H9 (cell line): ENCODE data around the gene CCNL1. TPM values are rescaled to one million over a fixed set of nuclear protein-coding genes. Genes with fewer than 3 reads are reported as not detected.

Experiments
- DNase-seq: peaks from one replicate; pipeline ENCODE4 v3.0.0-alpha.2; 2017
- H2AFZ ChIP-seq: one replicate; pipeline ENCODE4 v1.6.1; 2013; ENCODE audit warnings: mild to moderate bottlenecking, low read length, control low read depth, moderate library complexity
- H2AK5ac ChIP-seq: 2 replicates; pipeline ENCODE4 v1.6.1; 2013; ENCODE audit warnings: low read length, control low read depth, mixed read lengths; ENCODE audit not compliant: insufficient read length
- H2BK120ac ChIP-seq: one replicate; pipeline ENCODE4 v1.6.1; 2013; ENCODE audit warnings: low read depth, mild to moderate bottlenecking, low read length, control low read depth, inconsistent platforms; ENCODE audit not compliant: poor library complexity, severe bottlenecking
- H2BK12ac ChIP-seq: 2 replicates; pipeline ENCODE4 v1.6.1; 2013; ENCODE audit warnings: low read length, control low read depth, mixed read lengths, low read depth; ENCODE audit not compliant: insufficient read length
- H2BK15ac ChIP-seq: 2 replicates; pipeline ENCODE4 v1.6.1; 2013; ENCODE audit warnings: low read depth, low read length, control low read depth
- H2BK20ac ChIP-seq: one replicate; pipeline ENCODE4 v1.6.1; 2013; ENCODE audit warnings: low read depth, mild to moderate bottlenecking, low read length, control low read depth, inconsistent platforms; ENCODE audit not compliant: poor library complexity, severe bottlenecking
- H2BK5ac ChIP-seq: 2 replicates; pipeline ENCODE4 v1.6.1; 2013; ENCODE audit warnings: low read length, control low read depth, mixed read lengths; ENCODE audit not compliant: insufficient read length
- H3K14ac ChIP-seq: 2 replicates; pipeline ENCODE4 v1.6.1; 2013; ENCODE audit warnings: low read length, control low read depth; ENCODE audit not compliant: insufficient read depth
- H3K18ac ChIP-seq: 2 replicates; pipeline ENCODE4 v1.6.1; 2013; ENCODE audit warnings: low read depth, mild to moderate bottlenecking, mixed read lengths, low read length, control low read depth; ENCODE audit not compliant: insufficient read length
- H3K23ac ChIP-seq: 2 replicates; pipeline ENCODE4 v1.6.1; 2013; ENCODE audit warnings: low read length, control low read depth, mixed read lengths, low read depth; ENCODE audit not compliant: insufficient read length
- H3K23me2 ChIP-seq: 2 replicates; pipeline ENCODE4 v1.6.1; 2013; ENCODE audit warnings: low read depth, mild to moderate bottlenecking, mixed read lengths, low read length, control low read depth; ENCODE audit not compliant: insufficient read length, poor library complexity, severe bottlenecking
- H3K27ac ChIP-seq: 2 replicates; pipeline ENCODE4 v1.5.1; 2013; ENCODE audit warnings: low read length, control low read depth, mixed read lengths, low read depth; ENCODE audit not compliant: insufficient read length
- H3K27me3 ChIP-seq: 2 replicates; pipeline ENCODE4 v1.6.1; 2013; ENCODE audit warnings: low read length, control low read depth, inconsistent platforms; ENCODE audit not compliant: insufficient read depth
- H3K4ac ChIP-seq: 2 replicates; pipeline ENCODE4 v1.6.1; 2013; ENCODE audit warnings: low read depth, mild to moderate bottlenecking, control low read depth, inconsistent platforms, low read length, moderate library complexity
- H3K4me1 ChIP-seq: 2 replicates; pipeline ENCODE4 v1.6.1; 2013; ENCODE audit warnings: low read length, control low read depth, inconsistent platforms; ENCODE audit not compliant: insufficient read depth
- H3K4me2 ChIP-seq: 2 replicates; pipeline ENCODE4 v1.6.1; 2013; ENCODE audit warnings: low read length, control low read depth, mixed read lengths; ENCODE audit not compliant: insufficient read length, insufficient read depth
- H3K56ac ChIP-seq: 2 replicates; pipeline ENCODE4 v1.6.1; 2013; ENCODE audit warnings: low read depth, mild to moderate bottlenecking, mixed read lengths, low read length, control low read depth; ENCODE audit not compliant: insufficient read length
- H3K79me1 ChIP-seq: 2 replicates; pipeline ENCODE4 v1.6.1; 2013; ENCODE audit warnings: low read depth, mild to moderate bottlenecking, moderate library complexity, low read length, control low read depth, inconsistent platforms; ENCODE audit not compliant: insufficient read depth, poor library complexity, severe bottlenecking
- H3K79me2 ChIP-seq: 2 replicates; pipeline ENCODE4 v1.6.1; 2013; ENCODE audit warnings: low read length, control low read depth, inconsistent platforms; ENCODE audit not compliant: insufficient read depth
- H3K9ac ChIP-seq: 2 replicates; pipeline ENCODE4 v1.6.1; 2013; ENCODE audit warnings: low read length, control low read depth, mixed read lengths; ENCODE audit not compliant: insufficient read length; ENCODE audit errors: extremely low read depth
- H3K9me3 ChIP-seq: one replicate; pipeline ENCODE4 v1.6.1; 2013; ENCODE audit warnings: low read depth, low read length, inconsistent platforms; ENCODE audit not compliant: control insufficient read depth
- H3T11ph ChIP-seq: one replicate; pipeline ENCODE4 v1.6.1; 2013; ENCODE audit warnings: mild to moderate bottlenecking, low read length, control low read depth, inconsistent platforms
- H4K20me1 ChIP-seq: one replicate; pipeline ENCODE4 v1.6.1; 2013; ENCODE audit not compliant: control insufficient read depth, insufficient read length, insufficient read depth
- H4K5ac ChIP-seq: 2 replicates; pipeline ENCODE4 v1.6.1; 2013; ENCODE audit warnings: low read depth, mild to moderate bottlenecking, mixed read lengths, low read length, control low read depth; ENCODE audit not compliant: insufficient read length
- H4K8ac ChIP-seq: replicated peaks from 2 replicates; pipeline ENCODE4 v1.6.1; 2013; ENCODE audit warnings: low read length, control low read depth, mixed read lengths, low read depth; ENCODE audit not compliant: insufficient read length
- H4K91ac ChIP-seq: 2 replicates; pipeline ENCODE4 v1.6.1; 2013; ENCODE audit warnings: low read depth, mild to moderate bottlenecking, moderate library complexity, mixed read lengths, low read length, control low read depth; ENCODE audit not compliant: insufficient read length
- H3K27ac Mint-ChIP-seq, 3 experiments: 2 replicates in 2 of 3; 3 replicates in 1 of 3; pipeline ENCODE4 v1.8.0; 2020 to 2021; ENCODE audit warnings: mixed read lengths in 3 of 3, mild to moderate bottlenecking in 1 of 3, moderate library complexity in 1 of 3
- H3K27me3 Mint-ChIP-seq: 2 replicates; pipeline ENCODE4 v1.8.0; 2021; ENCODE audit warnings: low read depth, mild to moderate bottlenecking, moderate library complexity, mixed read lengths
- H3K36me3 Mint-ChIP-seq, 3 experiments: 2 replicates in 2 of 3; 3 replicates in 1 of 3; pipeline ENCODE4 v1.8.0; 2020 to 2021; ENCODE audit warnings: low read depth in 3 of 3, mixed read lengths in 3 of 3; ENCODE audit not compliant: insufficient read depth in 1 of 3
- H3K4me1 Mint-ChIP-seq, 2 experiments: 2 replicates each; pipeline ENCODE4 v1.8.0; 2020; ENCODE audit warnings: mixed read lengths in 2 of 2
- H3K4me3 Mint-ChIP-seq, 2 experiments: 2 replicates in 1 of 2; 3 replicates in 1 of 2; pipeline ENCODE4 v1.8.0; 2020 to 2021; ENCODE audit warnings: mild to moderate bottlenecking in 2 of 2, mixed read lengths in 2 of 2, moderate library complexity in 1 of 2
- H3K9me3 Mint-ChIP-seq, 2 experiments: 2 replicates in 1 of 2; 3 replicates in 1 of 2; pipeline ENCODE4 v1.8.0; 2020; ENCODE audit warnings: mild to moderate bottlenecking in 2 of 2, mixed read lengths in 2 of 2, moderate library complexity in 1 of 2
- WGBS: extraction: QIAGEN DNeasy Blood & Tissue Kit; methylation state at CpG from one replicate; pipeline ENCODE4 v1.1.7; 2013; ENCODE audit warnings: missing lambda C conversion rate, low lambda C conversion rate, mixed read lengths; ENCODE audit not compliant: insufficient read length; ENCODE audit errors: extremely low coverage; 5-methylcytosine and 5-hydroxymethylcytosine counted together
- total RNA-seq: library from RNA; stranded (reverse); gene quantifications from 2 replicates; pipeline ENCODE4 v1.2.1, GENCODE V29; 2021
- TF ChIP-seq, protein P1 (sequence below): fragments of 200-600 bp; sonication (generic); conservative IDR thresholded peaks from 3 replicates; pipeline ENCODE4 v1.8.0; 2021; ENCODE audit warnings: antibody characterized with exemption, mild to moderate bottlenecking

Gene CCNL1
- total RNA-seq, 1 experiment from 2014 or later: 103 TPM

DNA sequence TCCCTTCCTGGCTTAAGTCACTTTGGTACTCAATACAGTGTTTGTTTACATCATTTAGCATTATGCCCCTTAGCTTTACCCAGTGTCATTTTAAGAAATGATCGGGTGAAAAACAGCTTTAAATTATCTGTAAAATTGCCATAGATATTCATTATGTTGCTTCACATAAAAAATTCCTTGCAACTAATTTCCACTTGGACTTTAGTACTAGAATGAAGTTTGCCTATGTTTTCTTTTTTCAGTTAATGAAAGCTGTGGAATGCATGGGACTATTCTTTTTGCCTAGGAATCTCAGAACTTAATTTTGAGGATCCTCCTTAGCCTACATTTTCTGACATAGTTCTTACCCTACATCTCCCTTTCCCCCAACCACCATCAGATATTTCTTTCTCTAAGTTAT is 38.4 kb downstream of the CCNL1 start:
- no peak overlapping the region for H3K23ac ChIP-seq
- H2BK15ac ChIP-seq: no peak overlapping the region
- H2AFZ ChIP-seq: no peak overlapping the region
- H3K56ac ChIP-seq: no peak overlapping the region
- no peaks in the 10 kb centered on the region for H4K20me1 ChIP-seq
- no peaks in the 10 kb centered on the region for H3K4me1 ChIP-seq
- H3K14ac ChIP-seq: no peak overlapping the region
- H3K79me1 ChIP-seq: no peaks in the 10 kb centered on the region
- TF ChIP-seq, protein P1, sequence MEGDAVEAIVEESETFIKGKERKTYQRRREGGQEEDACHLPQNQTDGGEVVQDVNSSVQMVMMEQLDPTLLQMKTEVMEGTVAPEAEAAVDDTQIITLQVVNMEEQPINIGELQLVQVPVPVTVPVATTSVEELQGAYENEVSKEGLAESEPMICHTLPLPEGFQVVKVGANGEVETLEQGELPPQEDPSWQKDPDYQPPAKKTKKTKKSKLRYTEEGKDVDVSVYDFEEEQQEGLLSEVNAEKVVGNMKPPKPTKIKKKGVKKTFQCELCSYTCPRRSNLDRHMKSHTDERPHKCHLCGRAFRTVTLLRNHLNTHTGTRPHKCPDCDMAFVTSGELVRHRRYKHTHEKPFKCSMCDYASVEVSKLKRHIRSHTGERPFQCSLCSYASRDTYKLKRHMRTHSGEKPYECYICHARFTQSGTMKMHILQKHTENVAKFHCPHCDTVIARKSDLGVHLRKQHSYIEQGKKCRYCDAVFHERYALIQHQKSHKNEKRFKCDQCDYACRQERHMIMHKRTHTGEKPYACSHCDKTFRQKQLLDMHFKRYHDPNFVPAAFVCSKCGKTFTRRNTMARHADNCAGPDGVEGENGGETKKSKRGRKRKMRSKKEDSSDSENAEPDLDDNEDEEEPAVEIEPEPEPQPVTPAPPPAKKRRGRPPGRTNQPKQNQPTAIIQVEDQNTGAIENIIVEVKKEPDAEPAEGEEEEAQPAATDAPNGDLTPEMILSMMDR: no peak
- no peak overlapping the region for H3K18ac ChIP-seq
- no CpG with 5 or more reads among the region's 1 CpG for WGBS
- H3K79me2 ChIP-seq: no peaks in the 10 kb centered on the region
- Mint-ChIP-seq H3K9me3 (no peaks in the 10 kb centered on the region), H3K27me3 (no peaks in the 10 kb centered on the region; the same call in 1 of the 2 replicates), H3K4me3 (no peak overlapping the region), H3K4me1 (peaks cover 2 to 9% of the 10 kb centered on the region in 2 experiments; a peak in 3 of 4 replicates), H3K27ac (no peak overlapping the region), H3K36me3 (peaks cover 0 to 5% (median 0%) of the 10 kb centered on the region in 3 experiments; a peak in 2 of 7 replicates)
- H2BK5ac ChIP-seq: no peak overlapping the region
- no peak overlapping the region for H4K91ac ChIP-seq
- no peak overlapping the region for H3K4ac ChIP-seq
- H3T11ph ChIP-seq: no peak overlapping the region
- no peak overlapping the region for H3K27ac ChIP-seq
- H4K5ac ChIP-seq: no peak overlapping the region
- H2AK5ac ChIP-seq: no peak overlapping the region
- H3K23me2 ChIP-seq: no peaks in the 10 kb centered on the region
- H3K27me3 ChIP-seq: no peaks in the 10 kb centered on the region
- no peak overlapping the region for H2BK20ac ChIP-seq
- H3K9ac ChIP-seq: no peak overlapping the region
- no peak overlapping the region for H3K4me2 ChIP-seq
- no peak overlapping the region for H2BK120ac ChIP-seq
- no peaks in the 10 kb centered on the region for H3K9me3 ChIP-seq
- DNase-seq: no peak
- no peak overlapping the region for H2BK12ac ChIP-seq
- H4K8ac ChIP-seq: no peak overlapping the region
